Measurements from ENCODE around the gene MKRN3.

The MKRN3 gene

GRCh38 chr15:23532024-23532423 is 33.5 kb upstream of the MKRN3 start:
- H3K4me1 ChIP-seq, result no peaks in the 10 kb centered on the region
- TF ChIP-seq, protein P1, sequence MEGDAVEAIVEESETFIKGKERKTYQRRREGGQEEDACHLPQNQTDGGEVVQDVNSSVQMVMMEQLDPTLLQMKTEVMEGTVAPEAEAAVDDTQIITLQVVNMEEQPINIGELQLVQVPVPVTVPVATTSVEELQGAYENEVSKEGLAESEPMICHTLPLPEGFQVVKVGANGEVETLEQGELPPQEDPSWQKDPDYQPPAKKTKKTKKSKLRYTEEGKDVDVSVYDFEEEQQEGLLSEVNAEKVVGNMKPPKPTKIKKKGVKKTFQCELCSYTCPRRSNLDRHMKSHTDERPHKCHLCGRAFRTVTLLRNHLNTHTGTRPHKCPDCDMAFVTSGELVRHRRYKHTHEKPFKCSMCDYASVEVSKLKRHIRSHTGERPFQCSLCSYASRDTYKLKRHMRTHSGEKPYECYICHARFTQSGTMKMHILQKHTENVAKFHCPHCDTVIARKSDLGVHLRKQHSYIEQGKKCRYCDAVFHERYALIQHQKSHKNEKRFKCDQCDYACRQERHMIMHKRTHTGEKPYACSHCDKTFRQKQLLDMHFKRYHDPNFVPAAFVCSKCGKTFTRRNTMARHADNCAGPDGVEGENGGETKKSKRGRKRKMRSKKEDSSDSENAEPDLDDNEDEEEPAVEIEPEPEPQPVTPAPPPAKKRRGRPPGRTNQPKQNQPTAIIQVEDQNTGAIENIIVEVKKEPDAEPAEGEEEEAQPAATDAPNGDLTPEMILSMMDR (IDR thresholded peaks at IDR 0.05), result no peak
- no peak overlapping the region for H3K27ac ChIP-seq
- H3K4me2 ChIP-seq (ENCODE audit: low read length), result no peak overlapping the region
- H3K36me3 ChIP-seq (ENCODE audit: control insufficient read depth, insufficient read depth, low read length), result no peaks in the 10 kb centered on the region
- no peak overlapping the region for H2AFZ ChIP-seq
- no peak overlapping the region for H3K4me3 ChIP-seq (ENCODE audit: low read depth, low read length)
- no peaks in the 10 kb centered on the region for H3K9me3 ChIP-seq (ENCODE audit: control insufficient read depth, low read length)
- no peaks in the 10 kb centered on the region for H3K27me3 ChIP-seq (ENCODE audit: control insufficient read depth, insufficient read depth, low read length)
- H3K79me2 ChIP-seq, result no peaks in the 10 kb centered on the region
- no peak overlapping the region for H3K9ac ChIP-seq

- H3K9me3 ChIP-seq (ENCODE audit: control insufficient read depth, low read length), result no peaks in the 10 kb centered on the region
- H3K79me2 ChIP-seq, result no peaks in the 10 kb centered on the region
- H3K4me3 ChIP-seq (ENCODE audit: low read depth, low read length), result no peak overlapping the region
- no peak overlapping the region for H3K4me2 ChIP-seq (ENCODE audit: low read length)
- no peaks in the 10 kb centered on the region for H3K36me3 ChIP-seq (ENCODE audit: control insufficient read depth, insufficient read depth, low read length)
- TF ChIP-seq, protein P1 (IDR thresholded peaks at IDR 0.05), result no peak
- no peaks in the 10 kb centered on the region for H3K4me1 ChIP-seq
- H3K9ac ChIP-seq, result no peak overlapping the region
- no peaks in the 10 kb centered on the region for H3K27me3 ChIP-seq (ENCODE audit: control insufficient read depth, insufficient read depth, low read length)
- no peak overlapping the region for H2AFZ ChIP-seq
- no peak overlapping the region for H3K27ac ChIP-seq
Measured at GRCh38 chr15:23536659-23537058, 28.8 kb upstream of the MKRN3 start.

DNA sequence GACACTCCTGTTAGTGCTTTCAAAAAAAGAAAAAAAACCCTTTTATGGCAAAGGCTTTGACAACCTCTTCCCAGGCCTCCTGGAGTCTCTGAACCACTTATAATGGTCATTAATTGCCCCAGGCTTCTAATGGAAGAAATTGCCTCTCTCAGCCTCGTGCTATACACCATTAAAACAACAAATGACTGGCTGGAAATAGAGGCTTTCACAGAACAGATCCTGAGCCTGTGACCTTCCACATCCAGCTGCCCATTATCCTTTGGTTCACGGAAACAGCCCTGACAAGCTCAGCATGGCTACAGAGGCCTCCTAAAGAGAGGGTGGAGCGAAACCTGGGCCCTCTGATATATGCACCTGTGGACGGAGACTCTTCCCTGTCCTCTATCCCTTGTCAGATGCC is 26.8 kb upstream of the MKRN3 start:
- Histone ChIP-seq H3K4me2 (ENCODE audit: low read length) (no peak overlapping the region), H3K79me2 (no peaks in the 10 kb centered on the region), H3K36me3 (ENCODE audit: control insufficient read depth, insufficient read depth, low read length) (no peaks in the 10 kb centered on the region), H3K27ac (no peak overlapping the region), H3K9me3 (ENCODE audit: control insufficient read depth, low read length) (no peaks in the 10 kb centered on the region), H3K27me3 (ENCODE audit: control insufficient read depth, insufficient read depth, low read length) (no peaks in the 10 kb centered on the region), H3K4me1 (no peaks in the 10 kb centered on the region), H2AFZ (no peak overlapping the region), H3K4me3 (ENCODE audit: low read depth, low read length) (no peak overlapping the region), H3K9ac (no peak overlapping the region)
- TF ChIP-seq, protein P1 (IDR thresholded peaks at IDR 0.05), result no peak

GRCh38 chr15:23539892-23540291 is 25.6 kb upstream of the MKRN3 start:
- no peaks in the 10 kb centered on the region for H3K4me1 ChIP-seq
- H3K79me2 ChIP-seq, result no peaks in the 10 kb centered on the region
- H3K9me3 ChIP-seq (ENCODE audit: control insufficient read depth, low read length), result no peaks in the 10 kb centered on the region
- H2AFZ ChIP-seq, result no peak overlapping the region
- H3K9ac ChIP-seq, result no peak overlapping the region
- TF ChIP-seq, protein P1 (IDR thresholded peaks at IDR 0.05), result no peak
- H3K36me3 ChIP-seq (ENCODE audit: control insufficient read depth, insufficient read depth, low read length), result no peaks in the 10 kb centered on the region
- no peak overlapping the region for H3K27ac ChIP-seq
- H3K4me2 ChIP-seq (ENCODE audit: low read length), result no peak overlapping the region
- no peaks in the 10 kb centered on the region for H3K27me3 ChIP-seq (ENCODE audit: control insufficient read depth, insufficient read depth, low read length)
- no peak overlapping the region for H3K4me3 ChIP-seq (ENCODE audit: low read depth, low read length)

GRCh38 chr15:23546158-23546557 is 19.3 kb upstream of the MKRN3 start:
- Histone ChIP-seq H2AFZ (no peak overlapping the region), H3K27me3 (ENCODE audit: control insufficient read depth, insufficient read depth, low read length) (no peaks in the 10 kb centered on the region), H3K36me3 (ENCODE audit: control insufficient read depth, insufficient read depth, low read length) (no peaks in the 10 kb centered on the region), H3K27ac (no peak overlapping the region), H3K4me1 (no peaks in the 10 kb centered on the region), H3K4me2 (ENCODE audit: low read length) (no peak overlapping the region), H3K9me3 (ENCODE audit: control insufficient read depth, low read length) (no peaks in the 10 kb centered on the region), H3K4me3 (ENCODE audit: low read depth, low read length) (no peak overlapping the region), H3K9ac (no peak overlapping the region), H3K79me2 (no peaks in the 10 kb centered on the region)
- TF ChIP-seq, protein P1 (IDR thresholded peaks at IDR 0.05), result no peak
